GM12878 (cell line): ENCODE results near the gene PCK2. TPM values are rescaled to one million over a fixed set of nuclear protein-coding genes. Genes with fewer than 3 reads are reported as not detected.

Experiments used
- ATAC-seq: fragments of 200-7000 bp; cut with Tn5 transposase; 3 replicates; pipeline ENCODE4 v1.9.1; 2020; ENCODE audit warnings: mild to moderate bottlenecking, moderate library complexity
- BruUV-seq: library from RNA; stranded (reverse); fragments of 400-500 nt; replicated peaks from 2 replicates; lab custom pipeline; 2021; lab: Mats Ljungman, UMichigan
- CTCF ChIA-PET: fragments of 300-600 bp; sonication (Branson Sonifier 250); formaldehyde crosslinking; extraction: SDS; loops from one replicate; lab custom pipeline; 2021; ENCODE audit warnings: inconsistent platforms; lab: Yijun Ruan, JAX
- POLR2A ChIA-PET: fragments of 350-600 bp; formaldehyde crosslinking; extraction: SDS; loops from one replicate; lab custom pipeline; 2021; ENCODE audit warnings: inconsistent platforms; lab: Charles Lee
- RAD21 ChIA-PET: fragments of 300-600 bp; sonication (Branson Sonifier 250); formaldehyde crosslinking; loops from one replicate; lab custom pipeline; 2023; ENCODE audit warnings: antibody characterized with exemption; ENCODE audit not compliant: unreplicated experiment; lab: Charles Lee
- SMC1A ChIA-PET: fragments of 300-600 bp; sonication (Branson Sonifier 250); formaldehyde crosslinking; loops from one replicate; lab custom pipeline; 2023; ENCODE audit not compliant: unreplicated experiment, uncharacterized antibody; lab: Charles Lee
- DNase-seq: peaks from one replicate; pipeline ENCODE4 v3.0.0-alpha.2; 2011; ENCODE audit warnings: low read depth, low spot score
- FAIRE-seq: peaks from 3 replicates; lab custom pipeline; 2011; peaks lifted over from hg19 to GRCh38; lab: Jason Lieb, UNC
- H2AFZ ChIP-seq: 2 replicates; pipeline ENCODE4 v1.6.0; 2011; ENCODE audit warnings: low read depth, low read length, control low read depth; ENCODE audit not compliant: control insufficient read depth
- H3K27ac ChIP-seq: 2 replicates; pipeline ENCODE4 v1.5.1; 2011; ENCODE audit warnings: control low read depth; ENCODE audit not compliant: control insufficient read depth, insufficient read depth
- H3K27me3 ChIP-seq, 2 experiments: replicated peaks in 1 of 2; 2 replicates each; pipeline versions ENCODE4 v1.6.0 to v1.6.1; 2011; ENCODE audit warnings: low read length in 1 of 2; ENCODE audit not compliant: control insufficient read depth in 2 of 2, insufficient read depth in 2 of 2
- H3K36me3 ChIP-seq, 2 experiments: 2 replicates each; pipeline ENCODE4 v1.5.1; 2011; ENCODE audit warnings: low read length in 1 of 2; ENCODE audit not compliant: control insufficient read depth in 2 of 2, insufficient read depth in 2 of 2
- H3K4me1 ChIP-seq: 2 replicates; pipeline ENCODE4 v1.6.1; 2011; ENCODE audit warnings: mild to moderate bottlenecking, low read length, moderate library complexity, mixed read lengths; ENCODE audit not compliant: control insufficient read depth, insufficient read depth
- H3K4me2 ChIP-seq: 2 replicates; pipeline ENCODE4 v1.6.0; 2011; ENCODE audit warnings: control low read depth; ENCODE audit not compliant: control insufficient read depth, insufficient read depth
- H3K4me3 ChIP-seq: fragments of 200-600 bp; sonication (generic); 2 replicates; pipeline ENCODE4 v1.5.1; 2016
- H3K79me2 ChIP-seq: 2 replicates; pipeline ENCODE4 v1.6.0; 2011; ENCODE audit warnings: low read length; ENCODE audit not compliant: control insufficient read depth, insufficient read depth
- H3K9ac ChIP-seq: 2 replicates; pipeline ENCODE4 v1.8.0; 2011; ENCODE audit warnings: low read length, control low read depth, mixed read lengths; ENCODE audit not compliant: control insufficient read depth, insufficient read depth
- H3K9me3 ChIP-seq: replicated peaks from 3 replicates; pipeline ENCODE4 v1.5.1; 2011; ENCODE audit warnings: mild to moderate bottlenecking, low read length; ENCODE audit not compliant: control insufficient read depth, insufficient read depth
- H4K20me1 ChIP-seq: 2 replicates; pipeline ENCODE4 v1.6.0; 2011; ENCODE audit not compliant: control insufficient read depth, insufficient read depth
- BCLAF1 ChIP-seq: fragments of 450-650 bp; IDR thresholded peaks from 2 replicates; pipeline ENCODE4 v1.6.1; 2017; ENCODE audit warnings: antibody characterized with exemption, mild to moderate bottlenecking, moderate library complexity
- BHLHE40 ChIP-seq, 2 experiments: fragments of 450-650 bp in 1 of 2; IDR thresholded peaks; 2 replicates each; pipeline ENCODE4 v1.6.1; 2011 to 2017; ENCODE audit warnings: low read depth in 2 of 2, borderline replicate concordance in 1 of 2, improper control_type of control experiment in 1 of 2, low read length in 1 of 2, mild to moderate bottlenecking in 1 of 2
- BRCA1 ChIP-seq: IDR thresholded peaks from 2 replicates; pipeline ENCODE4 v1.6.1; 2011; ENCODE audit warnings: low read depth, low read length, improper control_type of control experiment
- CEBPB ChIP-seq, 2 experiments: fragments of 150-350 bp in 1 of 2; IDR thresholded peaks; 2 replicates each; pipeline ENCODE4 v1.6.1; 2012 to 2014; ENCODE audit warnings: low read depth in 2 of 2, low read length in 2 of 2, borderline replicate concordance in 1 of 2, inconsistent platforms in 1 of 2
- ETV6 ChIP-seq, 2 experiments: fragments of 450-650 bp in 1 of 2; IDR thresholded peaks in 1 of 2; conservative IDR thresholded peaks in 1 of 2; 2 replicates each; pipeline ENCODE4 v1.6.1; 2014; ENCODE audit warnings: antibody characterized with exemption in 1 of 2, borderline replicate concordance in 1 of 2, low read depth in 1 of 2, mild to moderate bottlenecking in 1 of 2, moderate library complexity in 1 of 2
- HCFC1 ChIP-seq: fragments of 150-350 bp; IDR thresholded peaks from 2 replicates; pipeline ENCODE4 v1.6.1; 2014; ENCODE audit warnings: low read length
- NFXL1 ChIP-seq: fragments of 450-650 bp; IDR thresholded peaks from 2 replicates; pipeline ENCODE4 v1.6.1; 2017; ENCODE audit warnings: antibody characterized with exemption, mild to moderate bottlenecking, borderline replicate concordance
- POLR2A ChIP-seq: IDR thresholded peaks from 2 replicates; pipeline ENCODE4 v1.6.1; 2011; ENCODE audit warnings: low read depth, mild to moderate bottlenecking, low read length
- RELA ChIP-seq: fragments of 450-650 bp; IDR thresholded peaks from 2 replicates; pipeline ENCODE4 v1.8.0; 2014; ENCODE audit warnings: borderline replicate concordance; ENCODE audit not compliant: partially characterized antibody
- SP1 ChIP-seq: IDR thresholded peaks from one replicate; pipeline ENCODE4 v1.6.1; 2011; ENCODE audit warnings: low read depth, low read length
- ZNF217 ChIP-seq: fragments of 450-650 bp; IDR thresholded peaks from 2 replicates; pipeline ENCODE4 v1.6.1; 2017; ENCODE audit warnings: antibody characterized with exemption, mild to moderate bottlenecking
- WGBS: methylation state at CpG from one replicate; pipeline ENCODE4 v1.1.6; 2016; ENCODE audit warnings: low lambda C conversion rate; ENCODE audit not compliant: insufficient replicate concordance, insufficient coverage; ENCODE audit errors: missing lambda C conversion rate; 5-methylcytosine and 5-hydroxymethylcytosine counted together
- in situ Hi-C: fragments of 300-500 bp; cut with MboI; formaldehyde crosslinking; loops from 9 replicates; pipeline ENCODE4 v1.14.3; 2018; ENCODE audit warnings: mixed read lengths
- intact Hi-C: fragments of 100-400 bp; cut with micrococcal nuclease; formaldehyde crosslinking; loops from one replicate; pipeline ENCODE4 v1.14.2; 2022; ENCODE audit not compliant: unreplicated experiment
- polyA plus RNA-seq, 11 experiments: library from polyadenylated mRNA; depleted of rRNA in 4 of 11; unstranded in 6 of 11; stranded (reverse) in 5 of 11; fragments of >200 nt; fragmentation: Nextera tagmentation in 4 of 11; fragmentation: Illumina TruSeq in 1 of 11; extraction: Ambion mirVana in 4 of 11; extraction: Trizol in 1 of 11; gene quantifications; 1 replicate in 1 of 11; 2 replicates in 10 of 11; pipeline versions ENCODE4 v1.2.1 to v1.2.3, GENCODE V29; 2011 to 2016; ENCODE audit warnings: inconsistent platforms in 2 of 11, missing spikeins in 2 of 11, low read depth in 1 of 11
- total RNA-seq, 4 experiments: library from RNA; depleted of rRNA in 3 of 4; stranded (reverse); fragments of >200 nt in 3 of 4; fragmentation: Illumina TruSeq in 1 of 4; extraction: Trizol in 1 of 4; gene quantifications; 2 replicates each; pipeline versions ENCODE4 v1.2.1 to v1.2.3, GENCODE V29; 2013 to 2021
- TF ChIP-seq, protein P1 (sequence below): fragments of 150-350 bp; IDR thresholded peaks from 2 replicates; pipeline ENCODE4 v1.6.1; 2016; ENCODE audit warnings: low read depth, low read length

PCK2 gene
- total and polyA plus RNA-seq, 10 of the 15 experiments (the other 5 are each of a cell fraction or from before 2014, with no cell fraction given) = 6.6 to 110 (median 44.6) TPM

DNA sequence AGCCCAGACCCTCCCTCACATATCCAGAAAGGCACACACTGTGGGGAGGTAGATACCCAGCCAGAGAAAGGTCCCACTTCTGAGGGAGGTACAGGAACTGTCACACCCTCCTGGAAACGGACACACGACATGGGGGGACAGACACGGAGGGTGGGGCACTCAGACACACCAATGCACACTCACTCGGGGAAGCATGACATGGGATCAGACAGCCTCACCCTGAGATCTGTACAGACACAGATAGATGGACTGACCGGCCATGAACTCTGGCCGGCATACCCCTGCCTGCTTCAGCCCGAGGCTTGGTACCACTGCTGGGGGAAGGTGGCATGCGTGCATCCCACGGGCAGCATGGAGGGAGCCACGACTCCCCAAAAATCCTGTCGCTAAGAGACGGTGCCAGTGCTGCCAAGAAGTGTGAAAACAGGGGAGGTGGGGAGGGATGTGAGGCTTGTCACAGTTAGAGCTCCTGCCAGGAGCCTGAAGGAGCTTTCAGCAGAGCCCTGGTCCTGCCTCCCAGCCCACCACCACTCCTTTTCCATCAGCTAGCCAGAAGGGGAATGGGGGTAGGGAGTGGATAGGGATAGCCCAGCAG, 22.2 kb upstream of the PCK2 start:
- H3K27me3 ChIP-seq = peaks cover 0 to 2% of the 10 kb centered on the region in 2 experiments; a peak in 1 of 4 replicates
- H3K9ac ChIP-seq = no peak overlapping the region
- peaks cover 16% of the 10 kb centered on the region for H3K4me1 ChIP-seq
- FAIRE-seq (no peak), DNase-seq (no peak), ATAC-seq (no peak)
- H2AFZ ChIP-seq = no peak overlapping the region
- in situ Hi-C loops = no loop called here
- ChIA-PET POLR2A (interaction anchor here (1.7 kb wide), 1 partner anchor 9 kb away, joined by 7 read pairs; no protein-coding TSS in a partner anchor), SMC1A (interaction anchor here (1.2 to 1.6 kb wide), 2 partner anchors 14 to 18 kb away, joined by 3 to 4 read pairs; no protein-coding TSS in a partner anchor), CTCF (interaction anchor here (0.8 to 6.1 kb wide), 3 partner anchors 14 to 36 kb away, joined by 3 to 33 read pairs (median 5); no protein-coding TSS in a partner anchor), RAD21 (interaction anchor here (1.3 kb wide), 1 partner anchor 37 kb away, joined by 4 read pairs; no protein-coding TSS in a partner anchor)
- no peak overlapping the region for H3K27ac ChIP-seq
- H4K20me1 ChIP-seq = no peaks in the 10 kb centered on the region; the same call in 1 of the 2 replicates
- no peaks in the 10 kb centered on the region for H3K9me3 ChIP-seq
- H3K4me2 ChIP-seq = no peak overlapping the region
- no peaks in the 10 kb centered on the region for H3K79me2 ChIP-seq
- no TSS peak for BruUV-seq
- 37% methylated on average over 12 of the region's 12 CpGs for WGBS
- no peak for TF ChIP-seq POLR2A
- TF ChIP-seq RELA = no peak
- no peak for TF ChIP-seq CEBPB (IDR thresholded peaks at IDR 0.05; ENCODE audit: borderline replicate concordance in 1 of 2, low read depth in 2 of 2, low read length in 2 of 2)
- no peak for TF ChIP-seq NFXL1
- no peak for TF ChIP-seq BCLAF1
- TF ChIP-seq SP1 = no peak
- TF ChIP-seq ETV6 (conservative IDR thresholded peaks at IDR 0.05 in 1 of 2, IDR thresholded peaks at IDR 0.05 in 1 of 2; ENCODE audit: borderline replicate concordance in 1 of 2, low read depth in 1 of 2) = no peak
- TF ChIP-seq ZNF217 = no peak
- TF ChIP-seq BRCA1 = no peak
- no peak for TF ChIP-seq HCFC1
- TF ChIP-seq BHLHE40 (IDR thresholded peaks at IDR 0.05; ENCODE audit: borderline replicate concordance in 1 of 2, low read depth in 2 of 2, low read length in 1 of 2) = no peak
- TF ChIP-seq, protein P1, sequence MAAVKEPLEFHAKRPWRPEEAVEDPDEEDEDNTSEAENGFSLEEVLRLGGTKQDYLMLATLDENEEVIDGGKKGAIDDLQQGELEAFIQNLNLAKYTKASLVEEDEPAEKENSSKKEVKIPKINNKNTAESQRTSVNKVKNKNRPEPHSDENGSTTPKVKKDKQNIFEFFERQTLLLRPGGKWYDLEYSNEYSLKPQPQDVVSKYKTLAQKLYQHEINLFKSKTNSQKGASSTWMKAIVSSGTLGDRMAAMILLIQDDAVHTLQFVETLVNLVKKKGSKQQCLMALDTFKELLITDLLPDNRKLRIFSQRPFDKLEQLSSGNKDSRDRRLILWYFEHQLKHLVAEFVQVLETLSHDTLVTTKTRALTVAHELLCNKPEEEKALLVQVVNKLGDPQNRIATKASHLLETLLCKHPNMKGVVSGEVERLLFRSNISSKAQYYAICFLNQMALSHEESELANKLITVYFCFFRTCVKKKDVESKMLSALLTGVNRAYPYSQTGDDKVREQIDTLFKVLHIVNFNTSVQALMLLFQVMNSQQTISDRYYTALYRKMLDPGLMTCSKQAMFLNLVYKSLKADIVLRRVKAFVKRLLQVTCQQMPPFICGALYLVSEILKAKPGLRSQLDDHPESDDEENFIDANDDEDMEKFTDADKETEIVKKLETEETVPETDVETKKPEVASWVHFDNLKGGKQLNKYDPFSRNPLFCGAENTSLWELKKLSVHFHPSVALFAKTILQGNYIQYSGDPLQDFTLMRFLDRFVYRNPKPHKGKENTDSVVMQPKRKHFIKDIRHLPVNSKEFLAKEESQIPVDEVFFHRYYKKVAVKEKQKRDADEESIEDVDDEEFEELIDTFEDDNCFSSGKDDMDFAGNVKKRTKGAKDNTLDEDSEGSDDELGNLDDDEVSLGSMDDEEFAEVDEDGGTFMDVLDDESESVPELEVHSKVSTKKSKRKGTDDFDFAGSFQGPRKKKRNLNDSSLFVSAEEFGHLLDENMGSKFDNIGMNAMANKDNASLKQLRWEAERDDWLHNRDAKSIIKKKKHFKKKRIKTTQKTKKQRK = no peak
- H3K36me3 ChIP-seq = no peaks in the 10 kb centered on the region
- H3K4me3 ChIP-seq = no peak overlapping the region
- intact Hi-C loops = no loop called here
